ENCODE data around the gene ZNF664.

ZNF664 gene

GRCh38 chr12:124004233-124004875, 31.3 kb downstream of the ZNF664 start:
- Histone ChIP-seq H3K27ac (ENCODE audit: low read length) (no peak overlapping the region), H3K4me3 (ENCODE audit: low read depth in 1 of 2, low read length in 2 of 2) (no peak overlapping the region), H3K9me3 (ENCODE audit: control insufficient read depth in 1 of 2, low read length in 2 of 2) (no peaks in the 10 kb centered on the region), H3K36me3 (ENCODE audit: control insufficient read depth in 1 of 2, insufficient read depth in 2 of 2, low read length in 2 of 2) (peaks cover 16 to 22% of the 10 kb centered on the region in 2 donors), H3K4me1 (ENCODE audit: control insufficient read depth in 1 of 2, insufficient read depth in 2 of 2, low read length in 2 of 2) (no peaks in the 10 kb centered on the region), H3K27me3 (ENCODE audit: low read depth, low read length) (no peaks in the 10 kb centered on the region)

- no peaks in the 10 kb centered on the region for H3K4me1 ChIP-seq (ENCODE audit: control insufficient read depth in 1 of 2, insufficient read depth in 2 of 2, low read length in 2 of 2)
- no peak overlapping the region for H3K4me3 ChIP-seq (ENCODE audit: low read depth in 1 of 2, low read length in 2 of 2)
- no peaks in the 10 kb centered on the region for H3K27me3 ChIP-seq (ENCODE audit: low read depth, low read length)
- no peaks in the 10 kb centered on the region for H3K9me3 ChIP-seq (ENCODE audit: control insufficient read depth in 1 of 2, low read length in 2 of 2)
- peaks cover 18 to 26% of the 10 kb centered on the region in 2 donors for H3K36me3 ChIP-seq (ENCODE audit: control insufficient read depth in 1 of 2, insufficient read depth in 2 of 2, low read length in 2 of 2)
- H3K27ac ChIP-seq (ENCODE audit: low read length) = no peak overlapping the region
Observed at GRCh38 chr12:124006085-124006845, 33.2 kb downstream of the ZNF664 start.

- Histone ChIP-seq H3K27ac (ENCODE audit: low read length) (no peak overlapping the region), H3K4me3 (ENCODE audit: low read depth in 1 of 2, low read length in 2 of 2) (no peak overlapping the region), H3K36me3 (ENCODE audit: control insufficient read depth in 1 of 2, insufficient read depth in 2 of 2, low read length in 2 of 2) (peaks cover 18 to 29% of the 10 kb centered on the region in 2 donors), H3K27me3 (ENCODE audit: low read depth, low read length) (no peaks in the 10 kb centered on the region), H3K4me1 (ENCODE audit: control insufficient read depth in 1 of 2, insufficient read depth in 2 of 2, low read length in 2 of 2) (no peaks in the 10 kb centered on the region), H3K9me3 (ENCODE audit: control insufficient read depth in 1 of 2, low read length in 2 of 2) (no peaks in the 10 kb centered on the region)
Observed at GRCh38 chr12:124006846-124007713, 34.1 kb downstream of the ZNF664 start.

GRCh38 chr12:124007826-124008570, 35.0 kb downstream of the ZNF664 start:
- no peak overlapping the region for H3K27ac ChIP-seq (ENCODE audit: low read length)
- H3K4me3 ChIP-seq (ENCODE audit: low read depth in 1 of 2, low read length in 2 of 2) = no peak overlapping the region
- H3K4me1 ChIP-seq (ENCODE audit: control insufficient read depth in 1 of 2, insufficient read depth in 2 of 2, low read length in 2 of 2) = no peaks in the 10 kb centered on the region
- peaks cover 22 to 38% of the 10 kb centered on the region in 2 donors for H3K36me3 ChIP-seq (ENCODE audit: control insufficient read depth in 1 of 2, insufficient read depth in 2 of 2, low read length in 2 of 2)
- no peaks in the 10 kb centered on the region for H3K27me3 ChIP-seq (ENCODE audit: low read depth, low read length)
- H3K9me3 ChIP-seq (ENCODE audit: control insufficient read depth in 1 of 2, low read length in 2 of 2) = no peaks in the 10 kb centered on the region

GRCh38 chr12:124008595-124008994, 35.6 kb downstream of the ZNF664 start:
- Histone ChIP-seq H3K4me3 (ENCODE audit: low read depth in 1 of 2, low read length in 2 of 2) (no peak overlapping the region), H3K36me3 (ENCODE audit: control insufficient read depth in 1 of 2, insufficient read depth in 2 of 2, low read length in 2 of 2) (peaks cover 22 to 44% of the 10 kb centered on the region in 2 donors), H3K4me1 (ENCODE audit: control insufficient read depth in 1 of 2, insufficient read depth in 2 of 2, low read length in 2 of 2) (no peaks in the 10 kb centered on the region), H3K27ac (ENCODE audit: low read length) (no peak overlapping the region), H3K27me3 (ENCODE audit: low read depth, low read length) (no peaks in the 10 kb centered on the region), H3K9me3 (ENCODE audit: control insufficient read depth in 1 of 2, low read length in 2 of 2) (no peaks in the 10 kb centered on the region)

- Histone ChIP-seq H3K9me3 (ENCODE audit: control insufficient read depth in 1 of 2, low read length in 2 of 2) (no peaks in the 10 kb centered on the region), H3K27ac (ENCODE audit: low read length) (no peak overlapping the region), H3K4me3 (ENCODE audit: low read depth in 1 of 2, low read length in 2 of 2) (no peak overlapping the region), H3K4me1 (ENCODE audit: control insufficient read depth in 1 of 2, insufficient read depth in 2 of 2, low read length in 2 of 2) (no peaks in the 10 kb centered on the region), H3K27me3 (ENCODE audit: low read depth, low read length) (no peaks in the 10 kb centered on the region), H3K36me3 (ENCODE audit: control insufficient read depth in 1 of 2, insufficient read depth in 2 of 2, low read length in 2 of 2) (peaks cover 22 to 39% of the 10 kb centered on the region in 2 donors)
Observed at GRCh38 chr12:124009781-124010180, 36.8 kb downstream of the ZNF664 start.

- Histone ChIP-seq H3K9me3 (ENCODE audit: control insufficient read depth in 1 of 2, low read length in 2 of 2) (no peaks in the 10 kb centered on the region), H3K27me3 (ENCODE audit: low read depth, low read length) (no peaks in the 10 kb centered on the region), H3K27ac (ENCODE audit: low read length) (no peak overlapping the region), H3K36me3 (ENCODE audit: control insufficient read depth in 1 of 2, insufficient read depth in 2 of 2, low read length in 2 of 2) (peaks cover 20 to 39% of the 10 kb centered on the region in 2 donors), H3K4me1 (ENCODE audit: control insufficient read depth in 1 of 2, insufficient read depth in 2 of 2, low read length in 2 of 2) (no peaks in the 10 kb centered on the region), H3K4me3 (ENCODE audit: low read depth in 1 of 2, low read length in 2 of 2) (no peak overlapping the region)
Observed at GRCh38 chr12:124010687-124011086, 37.7 kb downstream of the ZNF664 start.

- Histone ChIP-seq H3K36me3 (ENCODE audit: control insufficient read depth in 1 of 2, insufficient read depth in 2 of 2, low read length in 2 of 2) (peaks cover 17 to 39% of the 10 kb centered on the region in 2 donors), H3K27me3 (ENCODE audit: low read depth, low read length) (no peaks in the 10 kb centered on the region), H3K27ac (ENCODE audit: low read length) (no peak overlapping the region), H3K4me1 (ENCODE audit: control insufficient read depth in 1 of 2, insufficient read depth in 2 of 2, low read length in 2 of 2) (no peaks in the 10 kb centered on the region), H3K9me3 (ENCODE audit: control insufficient read depth in 1 of 2, low read length in 2 of 2) (no peaks in the 10 kb centered on the region), H3K4me3 (ENCODE audit: low read depth in 1 of 2, low read length in 2 of 2) (no peak overlapping the region)
Observed at GRCh38 chr12:124011435-124012115, 38.6 kb downstream of the ZNF664 start.

GRCh38 chr12:124013073-124013472, 40.1 kb downstream of the ZNF664 start:
- H3K4me3 ChIP-seq (ENCODE audit: low read depth in 1 of 2, low read length in 2 of 2) = no peak overlapping the region
- peaks cover 17 to 35% of the 10 kb centered on the region in 2 donors for H3K36me3 ChIP-seq (ENCODE audit: control insufficient read depth in 1 of 2, insufficient read depth in 2 of 2, low read length in 2 of 2)
- H3K9me3 ChIP-seq (ENCODE audit: control insufficient read depth in 1 of 2, low read length in 2 of 2) = no peaks in the 10 kb centered on the region
- no peaks in the 10 kb centered on the region for H3K4me1 ChIP-seq (ENCODE audit: control insufficient read depth in 1 of 2, insufficient read depth in 2 of 2, low read length in 2 of 2)
- no peak overlapping the region for H3K27ac ChIP-seq (ENCODE audit: low read length)
- no peaks in the 10 kb centered on the region for H3K27me3 ChIP-seq (ENCODE audit: low read depth, low read length)
